Forelimb muscle (tissue), 1 donor: ENCODE results near the gene INS. TPM values are rescaled to one million over a fixed set of nuclear protein-coding genes. Genes with fewer than 3 reads are reported as not detected.
"Not testable (repeated sequence)": the region's sequence is repeated elsewhere in the genome, so short reads cannot be mapped to it uniquely, and the experiment has no call there.

ENCODE experiments used
- DNase-seq: peaks from one replicate; pipeline ENCODE4 v3.0.0-alpha.2; 2013; ENCODE audit warnings: low read depth
- polyA plus RNA-seq: library from polyadenylated mRNA; unstranded; fragments of 120-200 nt; gene quantifications from one replicate; pipeline ENCODE4 v1.2.1, GENCODE V29; 2013; ENCODE audit not compliant: insufficient read length

INS gene
- polyA plus RNA-seq, 1 donor: not detected

- no peak for DNase-seq
Observed at GRCh38 chr11:2180789-2181370, 19.9 kb upstream of the INS start.

GRCh38 chr11:2180347-2180746 is 19.3 kb upstream of the INS start:
- no peak for DNase-seq

GRCh38 chr11:2179516-2179915 is 18.5 kb upstream of the INS start:
- DNase-seq: no peak

DNA sequence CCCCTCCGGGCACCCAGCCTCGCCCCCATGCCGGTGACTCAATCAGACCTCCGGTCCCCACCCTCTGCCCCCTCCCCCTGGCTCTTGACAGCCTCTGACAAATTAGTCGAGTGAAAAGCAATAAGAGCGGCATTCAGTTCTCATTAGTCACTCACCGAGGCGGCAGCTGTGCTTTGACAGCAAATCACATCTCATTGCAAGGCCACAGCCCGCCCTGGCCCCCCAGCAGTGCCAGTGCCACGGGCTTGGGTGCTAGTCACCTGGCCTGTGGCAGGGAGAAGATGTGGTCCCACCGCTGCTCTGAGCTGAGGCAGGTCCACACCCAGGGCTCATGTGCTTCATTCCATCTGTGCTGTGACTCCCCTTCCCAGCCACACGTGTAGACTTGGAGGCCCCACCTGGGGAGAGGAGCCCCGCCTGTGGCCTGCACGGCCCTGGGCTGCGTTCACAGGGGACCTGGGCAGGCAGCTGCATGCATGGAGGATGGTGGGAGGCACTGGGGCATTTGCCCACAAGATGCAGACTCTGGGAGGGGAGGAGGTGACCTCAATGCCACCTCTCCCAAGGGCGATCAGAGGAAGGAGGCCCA is 18.0 kb upstream of the INS start:
- no peak for DNase-seq

DNA sequence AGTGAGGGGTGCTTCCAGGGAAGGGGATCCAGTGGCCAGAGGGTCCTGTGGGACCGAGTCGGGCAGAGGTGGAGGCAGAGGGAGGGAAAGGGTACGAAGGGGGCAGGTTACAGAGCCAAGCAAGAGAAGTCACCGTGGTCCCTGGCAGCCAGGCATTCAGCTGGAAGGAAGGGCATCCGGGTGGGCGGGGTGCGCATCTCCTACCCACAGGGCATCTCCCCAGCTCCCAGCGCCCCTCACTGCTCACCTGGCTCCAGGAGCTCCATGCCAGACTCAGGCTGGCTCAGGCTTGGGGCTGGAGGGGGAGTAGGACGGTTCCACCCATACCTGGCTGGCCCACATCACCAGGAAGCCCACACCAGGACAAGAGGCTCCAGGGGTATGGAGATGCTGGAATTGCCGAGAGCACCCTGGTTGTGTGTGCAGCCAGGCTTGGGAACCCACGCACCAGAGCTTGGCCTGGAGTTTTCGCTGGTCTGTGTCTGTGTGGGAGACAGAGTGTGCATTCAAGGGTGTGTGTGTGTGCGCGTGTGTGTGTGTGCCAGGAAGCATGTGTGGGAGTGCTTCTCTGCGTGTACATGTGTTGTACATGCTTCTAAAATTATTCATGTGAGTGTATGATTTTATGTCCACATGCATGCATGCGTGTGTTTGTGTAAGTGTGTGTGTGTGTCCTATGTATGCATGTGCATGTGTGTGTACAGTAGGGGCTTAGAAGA is 17.2 kb upstream of the INS start:
- DNase-seq: not testable (repeated sequence)

GRCh38 chr11:2177076-2177475 is 16.1 kb upstream of the INS start:
- DNase-seq: no peak

DNA sequence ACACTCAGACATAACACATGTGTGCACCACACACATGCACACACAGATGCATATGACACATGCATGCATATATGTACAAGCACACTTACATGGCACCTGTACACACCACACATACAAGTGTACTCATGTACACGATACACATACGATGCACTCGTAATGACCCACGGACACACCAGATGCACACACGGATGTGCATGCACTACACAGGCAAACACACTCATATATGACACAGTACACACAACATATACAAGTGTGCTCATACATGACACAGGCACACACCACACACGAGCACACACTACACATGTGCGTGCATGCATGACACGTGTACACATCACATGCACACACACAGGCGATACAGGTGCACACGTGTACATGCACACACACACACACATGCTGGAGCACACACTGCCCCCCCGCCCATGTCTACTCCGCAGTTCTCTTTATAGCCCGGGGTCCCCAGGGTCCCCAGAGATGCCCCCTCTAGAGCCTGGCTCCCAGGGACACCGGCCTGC is 15.4 kb upstream of the INS start:
- DNase-seq: no peak

- DNase-seq: no peak
Observed at GRCh38 chr11:2175659-2176058, 14.7 kb upstream of the INS start.

DNA sequence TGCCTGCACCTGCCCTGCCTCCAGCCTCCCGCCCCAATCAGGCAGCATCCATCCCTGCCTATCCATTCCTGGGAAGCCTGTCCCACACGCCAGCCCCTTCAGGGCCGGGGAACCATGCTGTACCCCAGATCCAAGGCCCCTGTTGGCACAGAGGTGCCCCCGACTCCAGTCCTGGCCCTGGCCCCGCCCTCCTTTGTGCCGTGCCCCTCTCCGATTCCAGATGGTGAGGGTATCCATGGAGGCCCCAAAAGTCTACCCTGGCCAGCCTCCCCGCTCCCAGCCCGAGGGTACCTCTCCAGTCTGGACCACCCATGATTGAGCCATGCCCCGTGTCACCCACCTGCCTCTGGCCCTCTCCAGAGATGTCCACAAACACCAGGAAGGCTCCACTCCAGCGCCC is 13.4 kb upstream of the INS start:
- no peak for DNase-seq

- no peak for DNase-seq
Observed at GRCh38 chr11:2173761-2174160, 12.8 kb upstream of the INS start.

GRCh38 chr11:2173150-2173693 is 12.2 kb upstream of the INS start:
- no peak for DNase-seq

DNA sequence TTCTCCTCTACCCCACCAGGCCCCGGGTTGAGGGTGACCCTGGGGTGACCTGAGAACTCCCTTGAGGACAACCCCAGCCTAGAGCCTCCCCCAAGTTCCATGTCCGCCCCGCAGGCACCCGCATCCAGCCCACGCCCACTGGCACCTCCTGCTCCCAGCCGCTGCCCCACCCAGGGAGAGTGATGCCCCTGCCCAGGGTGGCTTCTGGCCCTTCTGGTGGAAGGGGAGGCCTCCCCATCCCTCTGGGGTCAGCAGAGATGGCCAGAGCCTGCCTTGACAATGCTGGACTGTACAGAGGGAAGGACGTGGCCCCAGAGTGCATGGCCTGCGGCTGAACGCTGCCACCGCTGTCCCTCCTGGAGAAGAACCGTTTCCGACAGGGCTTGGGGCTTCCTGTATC is 11.7 kb upstream of the INS start:
- DNase-seq: no peak

GRCh38 chr11:2171591-2172003 is 10.6 kb upstream of the INS start, which contains the start of gene TH:
Gene TH (minus strand): TSS chr11:2171815. CDS start chr11:2171786, 29 bp downstream.
- no peak for DNase-seq

GRCh38 chr11:2169626-2170570 is 8.9 kb upstream of the INS start:
- DNase-seq: no peak

GRCh38 chr11:2169005-2169378 is 8.0 kb upstream of the INS start:
- no peak for DNase-seq

- DNase-seq: no peak
Observed at GRCh38 chr11:2168286-2169004, 7.4 kb upstream of the INS start.

DNA sequence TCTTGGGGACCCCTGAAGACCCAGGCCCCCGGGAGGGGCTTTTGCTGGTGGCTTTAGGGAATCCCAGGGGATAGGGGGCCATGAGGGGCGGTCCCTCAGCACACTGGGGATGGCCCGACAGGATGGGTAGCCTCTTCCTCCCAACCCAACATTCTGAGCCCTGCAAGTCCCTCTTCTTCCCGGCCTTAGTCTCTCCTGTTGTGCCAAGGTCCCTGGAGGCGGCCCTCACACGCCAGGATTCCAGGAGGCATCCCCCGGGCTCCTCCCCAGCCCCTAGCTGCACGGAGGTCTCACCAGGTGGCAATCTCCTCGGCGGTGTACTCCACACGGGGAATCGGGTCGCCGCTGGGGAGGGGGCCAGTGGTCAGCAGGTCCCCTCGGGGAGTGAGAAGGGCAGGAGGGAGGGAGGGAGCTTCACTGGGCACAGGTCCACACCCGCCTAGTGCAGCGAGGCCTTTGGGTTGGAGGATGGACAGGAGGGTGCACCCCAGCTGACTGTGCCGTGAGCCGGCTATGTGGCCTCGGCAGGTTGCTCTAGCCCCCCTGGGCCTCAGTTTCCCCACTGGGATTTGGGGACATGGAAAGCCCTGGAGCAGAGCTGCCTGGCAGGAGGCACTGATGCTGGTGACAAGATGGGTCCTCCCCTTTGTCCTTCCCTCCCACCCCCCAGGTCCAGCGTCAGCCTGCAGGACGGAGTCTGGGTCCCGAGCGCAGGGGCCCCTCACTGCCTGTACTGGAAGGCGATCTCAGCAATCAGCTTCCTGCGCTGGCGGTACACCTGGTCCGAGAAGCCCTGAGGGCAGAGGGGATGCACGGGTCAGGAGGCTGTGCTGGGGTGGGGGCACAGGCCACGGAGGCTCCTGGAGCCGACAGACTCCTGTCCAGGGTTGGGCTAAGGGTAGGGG is 6.4 kb upstream of the INS start:
- DNase-seq: no peak

DNA sequence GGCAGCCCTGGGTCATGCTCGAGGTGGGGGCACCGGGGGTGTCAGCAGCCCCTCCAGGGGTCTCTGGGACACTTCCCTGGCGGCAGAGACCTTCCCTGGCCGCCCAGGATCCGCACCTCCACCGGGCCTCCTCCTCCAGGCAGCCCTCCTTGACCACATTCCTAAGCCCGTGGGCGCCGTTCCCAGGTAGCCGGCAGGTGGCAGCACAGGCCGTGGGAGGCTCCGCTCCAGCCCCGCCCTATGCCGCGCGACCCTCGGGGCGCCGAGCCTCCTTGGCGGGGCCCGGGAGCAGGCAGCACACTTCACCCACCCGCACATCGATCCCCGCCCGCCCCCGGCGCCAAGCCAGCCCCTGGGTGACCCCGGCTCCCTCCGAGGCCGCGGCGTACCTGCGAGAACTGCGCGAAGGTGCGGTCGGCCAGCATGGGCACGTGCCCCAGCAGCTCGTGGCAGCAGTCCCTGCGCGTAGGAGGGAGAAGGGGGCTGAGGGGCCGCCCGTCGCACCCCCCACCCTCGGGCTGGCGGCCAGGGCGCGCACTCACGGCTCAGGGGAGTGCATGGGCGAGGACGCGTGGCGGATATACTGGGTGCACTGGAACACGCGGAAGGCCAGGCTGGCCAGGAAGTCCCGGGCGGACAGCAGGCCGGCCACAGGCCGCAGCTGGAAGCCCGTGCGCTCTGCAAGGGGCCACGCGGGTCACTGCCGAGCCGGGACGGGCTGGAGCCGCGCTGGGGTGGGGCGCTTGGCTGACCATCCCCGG is 5.3 kb upstream of the INS start:
- no peak for DNase-seq

GRCh38 chr11:2165571-2165970 is 4.6 kb upstream of the INS start:
- DNase-seq: no peak
